ENCODE results near the gene CHID1. TPM values are rescaled to one million over a fixed set of nuclear protein-coding genes. Genes with fewer than 3 reads are reported as not detected.

Gene CHID1
- total RNA-seq, 1 donor from 2014 or later, result 101 TPM

DNA sequence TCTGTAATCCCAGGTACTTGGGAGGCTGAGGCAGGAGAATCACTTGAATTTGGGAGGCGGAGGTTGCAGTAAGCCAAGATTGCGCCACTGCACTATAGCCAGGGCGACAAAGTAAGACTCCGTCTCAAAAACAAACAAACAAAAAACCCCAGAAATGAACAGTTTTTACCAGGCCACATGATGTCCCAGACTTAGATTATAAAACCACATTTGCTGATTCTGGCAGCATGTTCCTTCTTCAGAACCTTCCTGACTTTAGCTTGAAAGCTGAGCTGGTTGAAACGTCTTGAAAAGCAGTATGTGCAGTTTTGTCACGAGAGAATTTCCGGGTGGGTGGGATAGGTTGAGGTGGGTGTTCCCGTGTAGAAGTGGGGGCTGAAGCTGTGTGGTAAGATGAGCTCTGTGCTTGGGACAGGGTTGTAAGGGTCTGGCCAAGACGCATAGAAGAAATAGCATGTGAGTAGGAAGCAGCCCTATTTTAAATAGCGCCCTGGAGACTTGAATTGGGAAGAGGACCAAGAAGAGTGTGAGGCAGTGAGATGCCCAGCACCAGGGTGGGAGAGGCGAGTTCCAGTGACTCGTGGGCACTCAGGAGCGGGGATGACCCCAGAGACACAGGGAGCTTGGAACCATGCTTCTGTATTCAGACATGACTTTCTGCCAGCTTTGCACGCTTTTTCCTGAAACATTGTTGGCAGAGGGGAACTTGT, 22.7 kb upstream of the CHID1 start:
- DNase-seq (ENCODE audit: low spot score), result no peak

DNA sequence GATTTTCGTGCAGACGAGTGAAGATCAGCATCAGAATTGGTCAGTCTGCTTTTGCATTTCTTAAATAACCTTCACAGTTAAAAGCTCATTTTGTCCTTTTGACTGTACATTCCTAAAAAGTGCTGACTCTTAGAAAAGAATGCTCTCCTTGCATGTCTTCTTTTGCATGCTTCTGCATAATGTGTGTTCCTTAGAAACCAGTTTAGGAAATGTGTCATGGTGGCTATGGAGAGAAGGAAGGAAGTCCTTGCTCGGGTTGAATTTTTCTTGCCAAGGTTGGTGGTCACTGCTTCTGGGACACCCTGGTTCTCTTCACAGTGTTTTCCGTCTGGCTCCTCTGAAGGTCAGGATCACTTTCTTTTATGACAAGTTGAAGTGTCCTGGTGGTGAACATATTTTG, 21.8 kb upstream of the CHID1 start:
- DNase-seq (ENCODE audit: low spot score), result no peak

DNA sequence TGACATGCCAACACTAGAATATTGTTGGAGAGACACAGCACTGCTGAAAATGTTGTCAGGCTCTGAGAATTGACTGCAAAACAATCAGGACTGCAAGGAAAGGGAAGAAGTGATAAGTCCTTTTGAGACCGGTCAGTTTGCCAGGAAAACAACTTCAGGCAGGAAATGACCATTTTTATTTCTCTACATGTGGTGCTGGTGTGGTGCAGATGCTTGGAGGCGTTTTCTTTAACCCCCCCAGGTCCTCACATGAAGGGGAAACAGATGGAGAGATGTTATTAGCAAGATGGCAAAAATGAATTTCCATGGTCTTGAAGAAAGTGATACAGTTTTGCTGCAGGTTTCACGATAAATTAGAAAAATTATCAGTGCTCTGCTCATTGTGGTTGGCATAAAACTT, 20.8 kb upstream of the CHID1 start:
- no peak for DNase-seq (ENCODE audit: low spot score)

DNA sequence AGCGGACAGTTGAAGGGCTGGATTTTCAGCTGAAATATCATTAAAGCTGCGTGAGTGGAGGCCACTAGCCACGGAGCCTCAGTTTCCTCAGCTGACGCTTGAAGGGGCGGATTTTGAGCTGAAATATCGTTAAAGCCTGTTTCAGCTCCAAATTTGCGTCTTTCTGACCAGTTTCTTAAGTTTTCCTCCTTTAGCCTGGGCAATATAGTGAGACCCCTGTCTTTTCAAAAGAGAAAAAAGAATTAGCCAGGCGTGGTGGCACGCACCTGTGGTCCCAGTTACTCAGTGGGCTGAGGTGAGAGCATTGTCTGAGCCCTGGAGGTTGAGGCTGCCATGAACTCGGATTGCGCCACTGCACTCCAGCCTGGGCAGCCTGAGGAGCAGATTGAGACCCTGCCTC, 18.8 kb upstream of the CHID1 start:
- DNase-seq (ENCODE audit: low spot score), result no peak

DNA sequence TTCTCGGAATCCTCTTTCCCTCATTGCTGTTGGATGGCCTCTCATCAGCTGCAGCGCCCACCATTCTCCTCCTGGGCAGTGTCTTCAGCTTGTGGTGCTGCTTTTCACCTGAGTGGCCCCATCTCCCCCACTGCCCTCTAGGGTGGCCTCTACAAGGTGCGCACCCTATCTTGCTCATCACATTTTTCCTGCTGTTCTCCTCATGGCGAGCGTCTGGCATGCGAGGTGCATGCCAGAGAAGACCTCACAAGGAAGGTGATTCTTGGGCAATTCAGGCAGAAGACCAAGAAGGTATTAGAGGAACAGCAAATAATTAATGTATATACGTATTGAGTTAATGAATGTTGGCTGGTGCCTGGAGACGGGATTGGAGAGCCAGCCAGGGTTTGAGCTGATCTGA, 18.2 kb upstream of the CHID1 start:
- no peak for DNase-seq (ENCODE audit: low spot score)

DNA sequence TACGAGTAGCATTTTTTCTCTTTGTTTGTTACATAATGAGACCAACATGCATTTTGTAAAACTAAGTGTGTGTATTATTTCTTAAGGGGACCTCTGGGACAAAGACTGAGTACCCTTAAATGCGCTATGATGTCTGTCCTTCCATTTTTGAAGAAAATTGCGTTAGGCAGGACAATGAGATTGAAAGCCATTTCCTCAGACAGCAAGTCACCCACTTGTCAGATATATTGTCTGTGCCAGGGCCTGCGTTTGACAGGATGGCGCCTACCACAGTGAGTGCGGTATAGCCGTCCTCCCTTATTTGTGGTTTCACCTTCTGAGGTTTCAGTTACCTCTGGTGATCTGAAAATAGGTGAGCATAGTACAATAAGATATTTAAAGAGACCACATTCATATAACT, 17.3 kb upstream of the CHID1 start:
- DNase-seq (ENCODE audit: low spot score), result no peak

DNA sequence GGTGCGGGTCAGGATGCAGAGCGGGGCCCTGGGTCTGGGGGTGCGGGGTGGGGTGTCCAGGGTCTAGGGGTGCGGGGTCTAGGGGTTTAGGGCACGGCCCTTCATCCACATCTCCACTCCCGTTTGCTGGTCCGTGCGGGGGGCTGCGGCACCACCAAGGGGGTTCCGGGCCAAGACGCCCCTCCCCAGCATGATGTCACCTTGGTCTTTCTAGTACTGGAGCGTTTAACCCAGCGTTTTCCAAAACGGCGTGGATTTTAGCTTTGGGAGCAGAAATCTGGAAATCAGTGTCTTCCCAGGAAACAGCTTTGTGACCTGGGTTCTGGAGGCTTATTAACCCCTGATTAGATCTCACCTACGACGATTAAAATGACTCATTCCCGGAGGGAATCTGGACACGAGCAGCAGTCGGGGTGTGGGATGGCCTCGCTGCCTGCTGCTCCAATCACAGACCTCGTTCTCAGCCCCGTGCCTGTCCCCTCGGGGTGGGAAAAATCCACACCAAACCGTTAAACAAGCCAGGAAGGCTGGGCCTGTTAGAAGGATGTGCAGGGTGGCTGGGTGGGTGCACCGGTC, 15.8 kb upstream of the CHID1 start:
- DNase-seq (ENCODE audit: low spot score), result no peak

DNA sequence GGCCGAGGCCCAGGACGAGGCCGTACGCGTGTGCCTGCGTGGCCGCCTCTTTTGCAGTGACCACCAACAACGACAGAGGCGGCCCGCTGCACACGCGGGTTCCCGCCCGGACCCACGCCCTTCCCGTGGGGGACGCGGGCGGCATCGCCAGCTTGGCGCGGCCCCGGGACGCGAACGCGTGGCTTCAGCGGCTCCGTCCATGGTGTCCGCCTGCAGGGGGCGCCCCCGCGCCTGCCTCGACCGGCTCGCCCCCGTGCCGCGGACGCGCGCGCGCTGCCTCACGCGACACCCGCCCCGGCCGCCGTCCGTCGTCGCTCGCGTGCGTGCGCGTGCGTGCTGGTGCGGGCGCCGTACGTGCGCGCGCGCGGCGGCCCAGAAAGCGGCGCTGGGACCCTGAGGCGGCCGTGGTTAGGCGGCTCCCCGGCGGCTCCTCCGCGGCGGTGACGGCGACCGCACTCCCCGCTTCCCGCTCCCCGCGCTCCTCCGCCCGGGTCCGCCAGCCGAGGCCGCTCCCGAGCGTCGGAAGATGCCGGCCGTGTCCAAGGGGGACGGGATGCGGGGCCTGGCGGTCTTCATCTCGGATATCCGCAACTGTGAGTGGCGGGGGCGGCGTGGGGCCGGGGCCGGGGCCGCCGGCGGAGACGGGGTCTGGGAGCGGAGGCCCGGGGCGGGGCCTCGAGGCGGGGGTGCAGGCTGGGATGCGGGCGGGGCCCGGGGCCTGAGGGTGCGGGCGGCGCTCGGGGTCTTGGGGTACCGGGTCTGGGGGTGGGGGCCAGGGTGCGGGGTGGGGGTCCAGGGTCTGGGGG, 15.1 kb upstream of the CHID1 start, which contains the start of gene AP2A2:
TSS of gene AP2A2 (plus strand) at position 375 of the 806 bp plus-strand sequence. CDS start at position 527, 152 bp downstream.
- peak; percentile 90 for DNase-seq (ENCODE audit: low spot score)

DNA sequence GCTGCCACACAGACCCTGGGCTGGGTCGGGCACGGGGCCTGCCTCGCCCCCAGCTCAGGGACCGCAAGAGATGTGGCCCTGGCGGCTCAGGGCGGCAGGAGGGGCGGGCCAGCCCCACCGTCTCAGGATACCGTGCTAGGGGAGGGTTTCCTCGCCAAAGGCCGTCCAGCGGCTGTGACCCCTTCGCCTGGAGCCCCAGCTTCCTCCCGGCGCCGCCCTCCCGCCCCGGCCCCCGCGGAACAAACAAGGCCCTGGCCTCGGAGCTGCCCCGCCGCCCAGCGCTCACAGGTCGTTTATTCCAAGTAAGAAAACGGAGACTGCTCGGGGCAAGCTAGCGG, 14.5 kb upstream of the CHID1 start:
- DNase-seq (ENCODE audit: low spot score), result no peak

DNA sequence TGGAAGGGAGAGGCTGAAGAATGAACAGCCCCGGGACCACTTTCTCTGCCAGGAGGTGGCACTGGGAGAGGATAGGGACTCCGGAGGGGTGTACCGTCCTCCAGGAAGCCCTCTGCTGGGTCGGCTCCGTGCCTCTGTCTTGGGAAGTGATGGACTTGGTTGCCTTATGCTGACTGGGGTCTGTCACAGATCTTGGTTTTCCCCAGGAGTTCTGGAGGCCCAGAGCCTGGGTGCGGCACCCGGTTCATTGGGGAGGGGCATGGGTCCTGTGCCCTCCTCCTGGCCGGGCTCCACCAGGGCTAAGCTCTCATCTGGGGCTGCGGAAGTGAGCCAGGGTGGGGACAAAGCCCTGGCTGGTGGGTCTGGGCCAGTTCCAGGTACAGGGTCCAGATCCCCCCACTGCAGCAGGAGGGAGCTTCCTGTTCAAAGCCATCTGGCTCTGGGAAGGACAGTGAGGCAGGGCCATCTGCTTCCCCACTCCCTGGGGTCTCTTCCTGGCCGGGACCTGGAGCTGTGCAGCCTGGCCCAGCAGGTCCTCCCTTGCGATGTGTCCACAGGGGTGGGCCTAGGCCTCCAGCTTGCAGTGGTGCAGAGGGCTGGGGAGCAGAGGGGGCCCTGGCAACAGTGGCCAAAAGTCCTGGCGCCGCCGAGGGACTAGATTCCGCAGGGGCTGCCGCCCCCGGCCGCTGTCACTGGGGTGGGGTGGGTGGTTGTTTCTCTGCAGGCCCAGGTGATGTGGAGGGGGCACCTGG, 14.0 kb upstream of the CHID1 start:
- DNase-seq (ENCODE audit: low spot score), result no peak

DNA sequence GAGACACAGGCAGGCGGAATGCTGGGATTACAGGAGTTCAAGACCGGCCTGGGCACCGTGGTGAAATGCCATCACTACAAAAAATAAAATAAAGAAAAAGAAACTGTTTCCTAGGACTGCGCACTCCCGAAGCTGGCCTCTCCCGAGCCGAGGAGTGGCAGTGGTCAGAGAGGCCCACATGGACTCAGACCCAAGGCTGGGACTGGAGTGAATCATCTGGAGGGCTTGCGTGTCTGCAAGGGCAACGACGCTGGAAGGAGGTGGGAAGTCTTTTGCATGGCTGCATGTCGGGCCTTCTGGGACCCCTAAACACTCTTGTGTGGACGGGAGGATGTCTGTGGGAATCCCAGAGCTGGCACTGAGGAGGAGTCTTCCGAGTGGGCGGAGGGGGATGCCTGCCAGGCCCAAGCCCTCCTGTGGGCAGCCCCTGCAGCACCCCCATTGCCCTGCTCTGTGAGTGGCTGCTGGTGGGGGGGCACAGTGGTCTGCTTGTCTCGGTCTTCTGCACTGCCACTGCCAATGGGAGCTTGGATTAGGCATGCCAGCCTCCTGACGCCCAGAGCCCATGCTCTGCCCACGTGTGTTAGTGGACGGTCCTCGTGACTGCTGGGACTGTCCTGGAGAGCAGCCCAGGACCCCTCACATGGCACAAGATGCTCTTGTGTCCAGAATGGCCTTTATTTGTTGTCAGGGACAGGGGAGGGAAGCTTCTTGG, 13.2 kb upstream of the CHID1 start:
- DNase-seq (ENCODE audit: low spot score), result no peak

DNA sequence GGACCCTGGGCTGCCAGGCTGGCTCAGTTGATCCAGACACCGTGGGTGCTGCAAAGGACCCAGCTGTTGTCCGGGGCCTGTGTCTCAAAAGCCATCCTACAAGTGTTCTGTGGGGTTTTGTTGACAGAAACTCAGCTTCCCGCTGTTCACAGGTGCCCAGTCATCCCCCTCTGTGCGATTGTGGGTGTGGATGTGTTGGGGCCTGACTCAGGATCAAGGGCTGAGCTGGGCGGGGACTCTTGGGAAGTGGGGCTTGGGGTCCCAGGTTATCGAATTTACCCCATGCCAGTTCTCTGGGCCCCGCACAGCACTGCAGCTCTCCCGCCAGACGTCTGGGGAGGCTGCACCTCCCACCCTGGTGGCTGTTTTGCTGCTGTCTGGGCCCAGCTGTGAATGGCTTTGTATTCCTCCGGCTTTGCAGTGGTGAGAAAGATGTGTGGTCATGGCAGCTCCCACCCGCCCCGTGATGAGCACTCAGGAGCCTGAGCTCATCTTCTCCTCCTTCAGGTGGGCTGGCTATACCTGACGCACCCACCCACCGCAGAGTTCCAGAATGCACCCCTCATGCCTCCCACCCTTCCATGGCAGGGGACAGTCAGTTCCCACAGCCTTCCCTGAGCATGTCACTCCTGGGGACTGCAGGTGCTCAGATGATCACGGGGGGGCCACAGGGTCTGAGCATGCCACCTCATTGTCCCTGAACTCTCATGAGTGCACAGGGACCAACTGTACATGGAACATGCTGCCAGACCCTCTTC, 11.5 kb upstream of the CHID1 start:
- DNase-seq (ENCODE audit: low spot score), result no peak

DNA sequence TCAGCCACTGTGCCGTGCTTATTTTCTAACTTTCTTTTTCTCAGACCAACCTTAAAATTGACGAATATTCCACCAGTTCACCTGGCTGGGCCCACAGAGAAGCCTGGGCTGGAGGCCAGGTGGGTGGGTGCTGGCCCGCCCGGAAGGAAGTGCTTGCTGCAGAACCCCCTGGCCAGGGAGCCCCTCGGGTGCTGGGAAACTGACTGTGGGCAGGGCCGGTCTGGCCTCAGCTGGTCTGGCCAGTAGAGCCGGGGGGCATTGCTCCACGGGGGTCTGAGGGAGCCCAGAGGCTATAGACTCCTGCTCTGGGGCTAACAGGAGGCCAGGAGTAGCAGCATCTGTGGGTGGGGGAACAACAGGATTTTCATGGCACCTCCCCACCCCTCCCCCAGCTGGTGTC, 6.8 kb upstream of the CHID1 start:
- no peak for DNase-seq (ENCODE audit: low spot score)

DNA sequence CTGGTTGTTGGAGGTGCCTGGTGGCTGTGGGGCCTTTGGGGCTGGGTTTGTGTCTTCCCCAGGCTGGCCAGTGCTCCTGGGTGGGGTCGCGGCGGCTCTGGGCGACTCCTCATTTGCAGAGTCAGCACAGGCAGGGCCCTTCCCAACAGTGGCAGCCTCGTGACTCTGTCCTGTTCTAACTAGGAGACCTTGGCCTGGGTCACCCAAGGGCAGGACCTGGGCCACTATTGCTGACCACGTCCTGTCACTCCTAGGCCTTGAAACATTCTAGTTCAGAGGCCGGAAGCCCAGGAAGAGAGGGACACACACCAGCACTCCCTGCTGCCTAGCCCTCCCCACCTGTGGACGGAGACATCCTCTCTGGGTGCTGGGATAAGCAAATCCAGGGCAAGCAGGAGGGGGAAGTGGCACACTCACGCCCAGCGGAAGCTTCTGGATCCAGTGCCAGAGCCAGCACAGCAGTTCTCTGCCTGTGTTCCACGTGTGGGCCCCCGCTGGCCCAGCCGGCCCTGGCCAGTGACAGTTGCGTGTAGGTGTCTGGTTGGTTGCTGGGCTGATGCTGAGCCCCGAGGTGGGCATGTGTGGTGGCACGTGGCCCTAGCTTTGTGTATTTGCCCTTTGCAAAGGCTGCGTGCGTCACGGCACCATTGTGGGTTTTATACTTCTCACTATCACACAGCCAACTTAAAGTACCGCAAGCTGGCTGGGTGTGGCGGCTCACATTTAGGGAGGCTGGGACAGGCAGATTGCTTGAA, 4.3 kb upstream of the CHID1 start:
- DNase-seq (ENCODE audit: low spot score), result peak; percentile 52

DNA sequence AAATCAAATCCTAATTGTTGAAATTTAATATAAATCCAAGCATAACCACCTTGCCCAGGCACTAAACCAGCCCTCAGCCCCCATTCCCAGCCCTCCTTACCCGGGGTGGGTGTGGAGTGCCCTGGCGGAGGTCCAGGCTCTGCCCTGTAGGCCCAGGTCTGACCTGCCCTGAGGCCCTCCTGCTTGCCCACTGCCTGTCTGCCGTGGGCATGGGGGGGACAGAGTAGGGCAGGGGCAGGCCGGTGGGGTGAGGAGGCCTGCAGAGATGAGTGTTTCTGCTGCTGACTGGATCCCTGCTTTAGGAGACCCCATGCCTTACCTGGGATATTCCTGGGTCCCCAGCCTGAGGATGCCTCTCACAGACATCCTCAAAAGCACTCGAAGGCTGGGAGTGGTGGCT, 3.6 kb upstream of the CHID1 start:
- no peak for DNase-seq (ENCODE audit: low spot score)

DNA sequence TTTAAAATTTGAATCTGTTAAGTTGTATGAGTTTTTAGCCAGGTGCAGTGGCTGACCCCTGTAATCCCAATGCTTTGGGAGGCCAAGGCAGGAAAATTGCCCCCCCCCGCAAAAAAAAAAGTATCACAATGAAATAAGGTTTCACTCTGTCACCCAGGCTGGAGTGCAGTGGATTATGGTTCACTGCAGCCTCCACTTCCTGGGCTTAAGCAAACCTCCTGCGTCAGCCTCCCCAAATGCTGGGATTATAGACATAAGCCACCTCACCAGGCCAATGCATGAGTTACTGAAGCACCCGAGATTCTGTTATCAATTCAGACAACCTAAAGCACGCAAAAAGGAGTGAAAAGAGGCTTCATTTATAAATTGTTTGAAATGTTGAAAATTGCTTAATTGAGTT, 2.4 kb upstream of the CHID1 start:
- no peak for DNase-seq (ENCODE audit: low spot score)

DNA sequence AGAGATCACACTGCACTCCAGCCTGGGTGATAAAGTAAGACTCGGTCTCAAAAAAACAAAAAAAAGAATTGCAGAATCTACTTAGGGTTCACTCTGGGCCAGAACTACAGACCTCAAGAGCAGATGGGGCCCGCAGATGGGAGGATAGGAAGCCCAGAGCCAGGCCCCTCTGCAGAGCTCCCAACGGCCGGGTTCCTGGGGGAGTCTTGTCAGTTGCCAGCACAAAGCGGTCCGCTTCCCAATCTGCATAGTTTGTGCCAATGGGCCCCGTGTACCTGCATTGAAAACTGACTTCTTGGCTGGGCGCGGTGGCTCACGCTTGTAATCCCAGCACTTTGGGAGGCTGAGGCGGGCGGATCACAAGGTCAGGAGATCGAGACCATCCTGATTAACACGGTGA, 1.7 kb upstream of the CHID1 start:
- no peak for DNase-seq (ENCODE audit: low spot score)

DNA sequence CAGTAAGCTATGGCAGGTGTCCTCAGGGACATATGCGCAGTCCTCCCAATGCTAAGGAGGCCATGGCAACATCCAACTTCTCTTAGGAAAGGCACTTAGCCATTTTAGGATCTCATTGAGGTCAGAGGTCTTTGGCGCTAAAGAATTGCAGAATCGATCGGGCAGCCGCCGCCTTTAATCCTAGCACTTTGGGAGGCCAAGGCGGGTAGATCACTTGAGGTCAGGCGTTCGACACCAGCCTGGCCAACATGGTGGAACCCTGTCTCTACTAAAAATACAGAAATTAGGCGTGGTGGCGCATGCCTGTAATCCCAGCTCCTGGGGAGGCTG, 1.2 kb upstream of the CHID1 start:
- no peak for DNase-seq (ENCODE audit: low spot score)

DNA sequence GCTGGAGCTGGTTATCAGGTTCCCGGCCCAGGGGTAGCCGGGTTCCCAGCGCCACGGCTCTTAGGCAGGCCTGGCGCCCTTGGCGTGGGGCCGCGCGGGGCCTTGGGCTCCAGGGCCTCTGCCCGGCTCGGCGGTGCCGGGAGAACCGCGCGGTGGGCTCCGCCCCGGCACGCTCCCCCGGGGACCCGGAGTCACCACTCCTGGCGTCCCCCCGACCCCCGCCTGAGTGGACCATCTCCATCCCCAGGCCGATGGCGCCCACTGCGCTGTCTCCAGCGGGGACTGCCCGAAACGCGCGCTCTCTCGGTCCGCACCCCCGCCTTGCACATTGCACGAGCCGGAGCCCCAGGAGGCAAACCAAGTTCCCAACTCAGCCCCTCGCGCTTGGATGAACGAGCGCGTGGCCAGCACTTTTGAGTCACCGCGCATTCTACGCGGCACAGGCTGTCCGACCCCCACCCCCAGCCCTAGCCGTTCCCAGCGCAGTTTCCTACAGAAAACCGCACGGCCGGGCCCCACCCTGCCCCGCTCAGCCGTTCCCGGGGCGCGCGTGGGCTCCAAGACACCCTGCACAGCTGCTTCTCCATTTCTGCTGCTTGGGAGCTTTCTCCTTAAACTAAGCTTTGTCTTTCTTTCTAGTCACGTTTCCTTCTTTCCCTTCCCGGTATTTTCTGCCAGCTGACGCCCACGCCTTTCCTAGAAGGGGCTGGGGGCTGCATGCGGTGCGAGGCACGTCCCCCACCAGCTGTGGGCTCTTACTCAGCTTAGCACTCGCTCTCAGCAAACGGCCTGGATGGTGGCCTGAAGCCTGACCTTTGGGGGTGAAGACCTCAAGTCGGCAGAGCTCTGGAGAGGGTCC, 650 bp upstream of the CHID1 start:
- no peak for DNase-seq (ENCODE audit: low spot score)

All from mucosa of gallbladder (tissue), 1 donor.